K562 (cell line): ENCODE data around the gene ZFX. TPM values are rescaled to one million over a fixed set of nuclear protein-coding genes. Genes with fewer than 3 reads are reported as not detected.

Source experiments
- ATAC-seq: fragments of 200-7000 bp; cut with Tn5 transposase; 3 replicates; pipeline ENCODE4 v1.9.1; 2020; ENCODE audit warnings: moderate library complexity
- BruUV-seq: library from RNA; stranded (reverse); fragments of 400-500 nt; replicated peaks from 2 replicates; lab custom pipeline; 2021; lab: Mats Ljungman, UMichigan
- CTCF ChIA-PET: fragments of 300-600 bp; formaldehyde crosslinking; extraction: SDS; loops from one replicate; lab custom pipeline; 2021; ENCODE audit warnings: low intra/inter-chr PET ratio; lab: Yijun Ruan, JAX
- POLR2A ChIA-PET: fragments of 300-600, 350-650 bp; sonication (Branson Sonifier 250); formaldehyde crosslinking; extraction: SDS; loops from one replicate; lab custom pipeline; 2021; ENCODE audit warnings: antibody characterized with exemption, inconsistent platforms; lab: Yijun Ruan, JAX
- DNase-seq, 4 experiments: peaks; one replicate each; pipeline versions ENCODE4 v3.0.0 to v3.0.0-alpha.2; 2011 to 2018; ENCODE audit warnings: low spot score in 3 of 4, mixed read lengths in 3 of 4; ENCODE audit errors: extremely low read depth in 1 of 4
- FAIRE-seq: peaks from 2 replicates; lab custom pipeline; 2011; peaks lifted over from hg19 to GRCh38; lab: Jason Lieb, UNC
- H2AFZ ChIP-seq: 2 replicates; pipeline ENCODE4 v1.6.0; 2011; ENCODE audit warnings: low read depth, low read length, control low read depth, inconsistent platforms
- H3K27ac ChIP-seq: fragments of 200-600 bp; 3 replicates; pipeline ENCODE4 v1.8.0; 2011; ENCODE audit warnings: low read depth, mild to moderate bottlenecking, control low read depth, inconsistent platforms, low read length, moderate library complexity, mixed read lengths; ENCODE audit errors: extremely low read depth
- H3K27me3 ChIP-seq, 2 experiments: fragments of 300-600 bp in 1 of 2; 2 replicates in 1 of 2; 3 replicates in 1 of 2; pipeline versions ENCODE4 v1.6.0 to v1.8.0; 2011; ENCODE audit warnings: inconsistent platforms in 2 of 2, low read length in 2 of 2, mild to moderate bottlenecking in 1 of 2, mixed read lengths in 1 of 2, moderate library complexity in 1 of 2; ENCODE audit not compliant: control insufficient read depth in 2 of 2, insufficient read depth in 2 of 2
- H3K36me3 ChIP-seq: fragments of 300-600 bp; 3 replicates; pipeline ENCODE4 v1.8.0; 2011; ENCODE audit warnings: mild to moderate bottlenecking, low read length, inconsistent platforms; ENCODE audit not compliant: control insufficient read depth, insufficient read depth
- H3K4me1 ChIP-seq, 2 experiments: fragments of 200-600 bp in 1 of 2; replicated peaks in 1 of 2; 2 replicates in 1 of 2; 3 replicates in 1 of 2; pipeline versions ENCODE4 v1.5.1 to v1.8.0; 2011; ENCODE audit warnings: inconsistent platforms in 2 of 2, low read length in 2 of 2, mild to moderate bottlenecking in 1 of 2, mixed read lengths in 1 of 2, moderate library complexity in 1 of 2; ENCODE audit not compliant: control insufficient read depth in 2 of 2, insufficient read depth in 2 of 2
- H3K4me2 ChIP-seq: 2 replicates; pipeline ENCODE4 v1.6.1; 2011; ENCODE audit warnings: low read length, control low read depth, inconsistent platforms, mixed read lengths; ENCODE audit not compliant: insufficient read depth
- H3K4me3 ChIP-seq: fragments of 200-600 bp; sonication (generic), shearing (Covaris generic); 2 replicates; pipeline ENCODE4 v1.5.1; 2016; ENCODE audit warnings: control low read depth, inconsistent platforms
- H3K79me2 ChIP-seq: fragments of 200-600 bp; 3 replicates; pipeline ENCODE4 v1.8.0; 2011; ENCODE audit warnings: low read length, inconsistent platforms; ENCODE audit not compliant: control insufficient read depth, insufficient read depth
- H3K9ac ChIP-seq, 2 experiments: 2 replicates each; pipeline versions ENCODE4 v1.6.0 to v1.6.1; 2011; ENCODE audit warnings: low read depth in 2 of 2, low read length in 2 of 2, control low read depth in 1 of 2, inconsistent platforms in 1 of 2, mild to moderate bottlenecking in 1 of 2, mixed read lengths in 1 of 2; ENCODE audit not compliant: insufficient read depth in 1 of 2
- H3K9me1 ChIP-seq: one replicate; pipeline ENCODE4 v1.6.0; 2011; ENCODE audit warnings: inconsistent platforms, mild to moderate bottlenecking, low read length, moderate library complexity; ENCODE audit not compliant: control insufficient read depth, insufficient read depth
- H3K9me3 ChIP-seq: replicated peaks from 2 replicates; pipeline ENCODE4 v1.5.1; 2011; ENCODE audit warnings: low read depth, low read length, inconsistent platforms; ENCODE audit not compliant: control insufficient read depth, insufficient read depth
- H4K20me1 ChIP-seq: replicated peaks from 2 replicates; pipeline ENCODE4 v1.6.1; 2011; ENCODE audit warnings: low read length, inconsistent platforms, mixed read lengths; ENCODE audit not compliant: control insufficient read depth, insufficient read depth
- BCL6 ChIP-seq: fragments of 250-450 bp; sonication (Bioruptor Pico); IDR thresholded peaks from 2 replicates; pipeline ENCODE4 v1.4.0; 2020
- FOXP4 ChIP-seq: sonication (generic); formaldehyde crosslinking; IDR thresholded peaks from 2 replicates; pipeline ENCODE4 v1.8.0; 2022; ENCODE audit warnings: mild to moderate bottlenecking, missing genetic modification reagents, borderline replicate concordance
- RBM15 ChIP-seq: fragments of 200-400 bp; formaldehyde crosslinking; IDR thresholded peaks from 2 replicates; pipeline ENCODE4 v1.6.1; 2018; ENCODE audit warnings: mild to moderate bottlenecking, low read length, moderate library complexity; ENCODE audit not compliant: insufficient read depth
- ZFP1 ChIP-seq: fragments of 450-650 bp; formaldehyde crosslinking; IDR thresholded peaks from 2 replicates; pipeline ENCODE4 v1.4.0; 2020; ENCODE audit warnings: mild to moderate bottlenecking, mixed read lengths
- ZMIZ1 ChIP-seq, 2 experiments: fragments of 150-350 bp in 1 of 2; IDR thresholded peaks; 2 replicates each; pipeline ENCODE4 v1.6.1; 2012 to 2016; ENCODE audit warnings: low read depth in 2 of 2, low read length in 2 of 2, mild to moderate bottlenecking in 1 of 2, moderate library complexity in 1 of 2
- ZNF408 ChIP-seq: fragments of 250-450 bp; sonication (Bioruptor Pico); IDR thresholded peaks from 2 replicates; pipeline ENCODE4 v1.4.0; 2020; ENCODE audit warnings: low read depth, mild to moderate bottlenecking, moderate library complexity
- WGBS: fragments of 100-300 bp; shearing (Covaris generic); methylation state at CpG from one replicate; pipeline ENCODE4 v1.1.6; 2016; ENCODE audit warnings: low coverage, mixed read lengths; ENCODE audit not compliant: insufficient coverage; ENCODE audit errors: missing lambda C conversion rate; 5-methylcytosine and 5-hydroxymethylcytosine counted together
- in situ Hi-C: fragments of 300-500 bp; cut with MboI; formaldehyde crosslinking; loops from 4 replicates; pipeline ENCODE4 v1.15.0; 2018; ENCODE audit warnings: inconsistent platforms, mixed read lengths
- intact Hi-C: fragments of 100-400 bp; cut with micrococcal nuclease; formaldehyde crosslinking; loops from 2 replicates; pipeline ENCODE4 v1.14.2; 2022
- polyA plus RNA-seq, 8 experiments: library from polyadenylated mRNA; depleted of rRNA in 4 of 8; stranded (reverse) in 5 of 8; unstranded in 3 of 8; fragments of >200 nt; fragmentation: Nextera tagmentation in 2 of 8; fragmentation: Illumina TruSeq in 1 of 8; extraction: Ambion mirVana in 2 of 8; extraction: Trizol in 1 of 8; gene quantifications; 2 replicates each; pipeline versions ENCODE4 v1.2.1 to v1.2.3, GENCODE V29; 2011 to 2014; ENCODE audit warnings: inconsistent platforms in 1 of 8, missing spikeins in 1 of 8
- total RNA-seq, 7 experiments: library from RNA; depleted of rRNA in 6 of 7; stranded (reverse); fragments of >200 nt in 6 of 7; fragmentation: Illumina TruSeq in 2 of 7; extraction: Trizol in 2 of 7; gene quantifications; 2 replicates each; pipeline versions ENCODE4 v1.2.1 to v1.2.3, GENCODE V29; 2011 to 2021; ENCODE audit warnings: low replicate concordance in 1 of 7

The ZFX gene
- total and polyA plus RNA-seq, 9 of the 15 experiments (the other 6 are each of a cell fraction or from before 2014, with no cell fraction given): 5.3 to 25.2 (median 11.4) TPM

- Histone ChIP-seq H3K4me1 (peaks cover 5 to 13% of the 10 kb centered on the region in 2 experiments; a peak in 4 of 5 replicates), H3K9ac (no peak overlapping the region), H4K20me1 (no peaks in the 10 kb centered on the region), H3K27me3 (no peaks in the 10 kb centered on the region), H3K4me3 (no peak overlapping the region), H3K9me3 (no peaks in the 10 kb centered on the region), H3K4me2 (no peak overlapping the region), H3K36me3 (no peaks in the 10 kb centered on the region), H3K9me1 (no peaks in the 10 kb centered on the region), H3K79me2 (no peaks in the 10 kb centered on the region), H2AFZ (no peak overlapping the region), H3K27ac (no peak overlapping the region)
- ATAC-seq: no peak
- DNase-seq: no peak
- BruUV-seq: no TSS peak
- WGBS: 45% methylated on average over 2 of the region's 2 CpGs
- in situ Hi-C loops: no loop called here
- no peak for FAIRE-seq
- CTCF ChIA-PET: no interaction called here
- TF ChIP-seq BCL6 (CRISPR knock-in tag): no peak
- no peak for TF ChIP-seq ZFP1 (CRISPR knock-in tag)
- intact Hi-C loops: no loop called here
- POLR2A ChIA-PET: interaction anchor here (0.5 kb wide), 1 partner anchor 180 kb away, joined by 3 read pairs; no protein-coding TSS in a partner anchor
These were observed 85.7 kb downstream of the ZFX start for GRCh38 chrX:24235084-24235710.

GRCh38 chrX:24241822-24242648, 92.5 kb downstream of the ZFX start:
- no peaks in the 10 kb centered on the region; a peak in 1 of 5 replicates for H3K4me1 ChIP-seq
- no peaks in the 10 kb centered on the region for H3K9me3 ChIP-seq
- no peaks in the 10 kb centered on the region for H4K20me1 ChIP-seq
- ChIA-PET POLR2A (interaction anchor here (1.2 kb wide), 1 partner anchor 12 kb away, joined by 4 read pairs; no protein-coding TSS in a partner anchor), CTCF (interaction anchor here (0.7 to 1.5 kb wide), 2 partner anchors 31 to 160 kb away, joined by 3 to 6 read pairs; no protein-coding TSS in a partner anchor)
- peak; percentile 15 for FAIRE-seq
- H3K9me1 ChIP-seq: no peaks in the 10 kb centered on the region
- no peak overlapping the region for H3K9ac ChIP-seq
- no peak overlapping the region for H3K4me3 ChIP-seq
- 43% methylated on average over 9 of the region's 13 CpGs for WGBS
- peak overlapping the region; percentile 68; the same call in 1 of the 2 replicates for H2AFZ ChIP-seq
- no TSS peak for BruUV-seq
- H3K27me3 ChIP-seq: no peaks in the 10 kb centered on the region
- peak; percentile 12 to 62 (median 36) for DNase-seq
- H3K27ac ChIP-seq: no peak overlapping the region
- no peaks in the 10 kb centered on the region for H3K36me3 ChIP-seq
- intact Hi-C loops (loop anchor here (1.0 to 5.0 kb wide), 3 partner anchors 91 to 335 kb away; partner anchors contain the start of genes APOO and CXorf58), in situ Hi-C loops (loop anchor here (10.0 kb wide), 2 partner anchors 157 to 327 kb away; no protein-coding TSS in a partner anchor)
- no peak overlapping the region for H3K4me2 ChIP-seq
- ATAC-seq: peak; percentile 88
- no peaks in the 10 kb centered on the region for H3K79me2 ChIP-seq
- TF ChIP-seq ZMIZ1 (IDR thresholded peaks at IDR 0.05; ENCODE audit: low read depth in 2 of 2, low read length in 2 of 2) (no peak), RBM15 (no peak), FOXP4 (no peak), ZNF408 (CRISPR knock-in tag) (no peak)
